ENCODE measurements around the gene STAT2. TPM values are rescaled to one million over a fixed set of nuclear protein-coding genes. Genes with fewer than 3 reads are reported as not detected.
A peak's percentile ranks its signal among the peaks of the same experiment; 100 is the strongest.

The STAT2 gene
- total RNA-seq, 1 donor from 2014 or later, result 257 TPM

DNA sequence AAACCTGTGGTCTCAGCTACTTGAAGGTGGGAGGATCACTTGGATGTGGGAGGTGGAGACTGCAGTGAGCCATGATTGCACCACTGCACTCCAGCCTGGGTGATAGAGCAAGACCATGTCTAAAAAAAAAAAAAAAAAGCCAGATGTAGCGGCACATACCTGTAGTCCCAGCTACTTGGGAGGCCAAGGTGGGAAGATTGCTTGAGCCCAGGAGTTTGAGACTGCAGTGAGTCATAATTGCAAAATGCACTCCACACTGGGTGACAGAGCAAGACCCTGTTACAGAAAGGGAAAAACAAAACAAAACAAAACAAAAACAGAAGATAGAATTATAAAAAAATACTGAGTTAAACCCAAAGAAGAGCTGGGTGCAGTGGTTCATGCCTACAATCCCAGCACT is 31.8 kb upstream of the STAT2 start:
- Histone ChIP-seq H3K4me2 (ENCODE audit: low read length) (no peak overlapping the region), H3K4me1 (ENCODE audit: insufficient read depth, low read length) (no peaks in the 10 kb centered on the region), H2AFZ (ENCODE audit: low read depth, low read length) (no peak overlapping the region), H3K4me3 (ENCODE audit: insufficient read depth, low read depth, low read length) (no peak overlapping the region), H3K9me3 (ENCODE audit: insufficient read depth, low read depth, low read length) (no peaks in the 10 kb centered on the region), H3K27ac (ENCODE audit: low read depth, low read length) (no peak overlapping the region), H3K79me2 (ENCODE audit: insufficient read depth, low read length) (no peaks in the 10 kb centered on the region), H3K36me3 (ENCODE audit: insufficient read depth, low read length) (no peaks in the 10 kb centered on the region), H3K9ac (ENCODE audit: low read length) (no peak overlapping the region), H3K27me3 (ENCODE audit: insufficient read depth, low read length) (no peaks in the 10 kb centered on the region), H4K20me1 (ENCODE audit: insufficient read depth, low read length) (no peaks in the 10 kb centered on the region)
- Mint-ChIP-seq H3K27ac (ENCODE audit: unreplicated experiment) (no peak overlapping the region), H3K9me3 (ENCODE audit: unreplicated experiment) (peaks cover 1% of the 10 kb centered on the region), H3K27me3 (ENCODE audit: low read depth, unreplicated experiment) (peaks cover 4% of the 10 kb centered on the region), H3K4me1 (ENCODE audit: low read depth, unreplicated experiment) (peaks cover 1% of the 10 kb centered on the region), H3K36me3 (ENCODE audit: low read depth, unreplicated experiment) (no peaks in the 10 kb centered on the region), H3K4me3 (ENCODE audit: unreplicated experiment) (no peak overlapping the region)
- no peak for TF ChIP-seq EZH2 (IDR thresholded peaks at IDR 0.05; ENCODE audit: insufficient read depth, low read length)
- TF ChIP-seq, protein P1, sequence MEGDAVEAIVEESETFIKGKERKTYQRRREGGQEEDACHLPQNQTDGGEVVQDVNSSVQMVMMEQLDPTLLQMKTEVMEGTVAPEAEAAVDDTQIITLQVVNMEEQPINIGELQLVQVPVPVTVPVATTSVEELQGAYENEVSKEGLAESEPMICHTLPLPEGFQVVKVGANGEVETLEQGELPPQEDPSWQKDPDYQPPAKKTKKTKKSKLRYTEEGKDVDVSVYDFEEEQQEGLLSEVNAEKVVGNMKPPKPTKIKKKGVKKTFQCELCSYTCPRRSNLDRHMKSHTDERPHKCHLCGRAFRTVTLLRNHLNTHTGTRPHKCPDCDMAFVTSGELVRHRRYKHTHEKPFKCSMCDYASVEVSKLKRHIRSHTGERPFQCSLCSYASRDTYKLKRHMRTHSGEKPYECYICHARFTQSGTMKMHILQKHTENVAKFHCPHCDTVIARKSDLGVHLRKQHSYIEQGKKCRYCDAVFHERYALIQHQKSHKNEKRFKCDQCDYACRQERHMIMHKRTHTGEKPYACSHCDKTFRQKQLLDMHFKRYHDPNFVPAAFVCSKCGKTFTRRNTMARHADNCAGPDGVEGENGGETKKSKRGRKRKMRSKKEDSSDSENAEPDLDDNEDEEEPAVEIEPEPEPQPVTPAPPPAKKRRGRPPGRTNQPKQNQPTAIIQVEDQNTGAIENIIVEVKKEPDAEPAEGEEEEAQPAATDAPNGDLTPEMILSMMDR (IDR thresholded peaks at IDR 0.05; ENCODE audit: insufficient read depth, low read depth, low read length), result no peak
- no peak for FAIRE-seq
- DNase-seq (ENCODE audit: low read depth), result no peak

DNA sequence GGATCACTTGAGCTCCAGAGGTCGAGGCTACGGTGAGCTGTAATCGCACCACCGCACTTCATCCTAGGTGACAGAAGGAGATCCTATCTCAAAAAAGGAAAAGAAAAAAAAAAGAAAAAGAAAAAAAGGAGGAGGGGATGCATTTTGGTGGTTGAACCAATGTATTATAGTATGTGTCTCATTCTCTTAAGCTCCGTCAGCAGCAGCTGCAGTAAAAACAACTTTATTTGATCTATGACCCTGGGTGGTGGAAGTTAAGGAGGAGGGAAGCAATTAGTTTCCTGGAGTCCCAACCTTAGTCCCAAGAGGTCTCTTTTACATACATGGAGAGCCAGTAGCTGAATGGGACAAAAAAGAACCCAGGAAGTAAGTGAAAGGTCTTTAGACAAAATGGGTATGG is 29.5 kb upstream of the STAT2 start:
- Histone ChIP-seq H3K79me2 (ENCODE audit: insufficient read depth, low read length) (no peaks in the 10 kb centered on the region), H3K27me3 (ENCODE audit: insufficient read depth, low read length) (no peaks in the 10 kb centered on the region), H3K9ac (ENCODE audit: low read length) (no peak overlapping the region), H3K4me3 (ENCODE audit: insufficient read depth, low read depth, low read length) (no peak overlapping the region), H4K20me1 (ENCODE audit: insufficient read depth, low read length) (no peaks in the 10 kb centered on the region), H3K4me2 (ENCODE audit: low read length) (no peak overlapping the region), H2AFZ (ENCODE audit: low read depth, low read length) (no peak overlapping the region), H3K36me3 (ENCODE audit: insufficient read depth, low read length) (no peaks in the 10 kb centered on the region), H3K9me3 (ENCODE audit: insufficient read depth, low read depth, low read length) (no peaks in the 10 kb centered on the region), H3K27ac (ENCODE audit: low read depth, low read length) (no peak overlapping the region), H3K4me1 (ENCODE audit: insufficient read depth, low read length) (no peaks in the 10 kb centered on the region)
- Mint-ChIP-seq H3K36me3 (ENCODE audit: low read depth, unreplicated experiment) (no peaks in the 10 kb centered on the region), H3K27ac (ENCODE audit: unreplicated experiment) (no peak overlapping the region), H3K4me3 (ENCODE audit: unreplicated experiment) (no peak overlapping the region), H3K4me1 (ENCODE audit: low read depth, unreplicated experiment) (peaks cover 1% of the 10 kb centered on the region), H3K9me3 (ENCODE audit: unreplicated experiment) (peaks cover 1% of the 10 kb centered on the region), H3K27me3 (ENCODE audit: low read depth, unreplicated experiment) (peaks cover 7% of the 10 kb centered on the region)
- DNase-seq (ENCODE audit: low read depth) (no peak), FAIRE-seq (no peak)
- TF ChIP-seq, protein P1 (IDR thresholded peaks at IDR 0.05; ENCODE audit: insufficient read depth, low read depth, low read length), result no peak
- TF ChIP-seq EZH2 (IDR thresholded peaks at IDR 0.05; ENCODE audit: insufficient read depth, low read length), result no peak

DNA sequence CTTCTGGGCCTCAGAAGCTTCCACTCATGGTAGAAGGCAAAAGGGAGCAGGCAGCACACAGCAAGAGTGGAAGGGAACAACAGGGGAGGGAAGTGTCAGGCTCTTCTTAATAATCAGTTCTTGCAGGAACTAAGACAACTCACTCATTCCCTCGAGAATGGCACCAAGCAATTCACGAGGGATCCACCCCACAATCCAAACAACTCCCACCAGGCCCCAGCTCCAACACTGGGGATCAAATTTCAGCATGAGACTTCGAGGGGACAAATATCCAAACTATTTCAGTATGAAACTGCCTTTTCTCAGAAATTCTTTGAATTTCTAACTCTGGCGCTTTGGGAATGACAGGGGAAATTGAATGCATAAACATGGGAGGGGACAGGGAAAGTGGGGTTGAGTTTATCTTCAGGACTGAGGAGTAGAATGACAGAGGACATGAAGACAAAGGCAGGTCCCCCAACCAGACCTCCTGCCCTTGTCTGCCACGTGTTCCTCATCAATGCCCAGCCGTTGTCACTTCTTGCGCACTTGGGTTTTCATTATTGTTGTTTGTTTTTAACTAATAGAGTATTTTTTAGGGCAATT is 27.3 kb upstream of the STAT2 start:
- H4K20me1 ChIP-seq (ENCODE audit: insufficient read depth, low read length), result no peaks in the 10 kb centered on the region
- Mint-ChIP-seq H3K27me3 (ENCODE audit: low read depth, unreplicated experiment) (peaks cover 21% of the 10 kb centered on the region), H3K9me3 (ENCODE audit: unreplicated experiment) (peaks cover 1% of the 10 kb centered on the region), H3K4me3 (ENCODE audit: unreplicated experiment) (no peak overlapping the region), H3K4me1 (ENCODE audit: low read depth, unreplicated experiment) (peaks cover 1% of the 10 kb centered on the region), H3K36me3 (ENCODE audit: low read depth, unreplicated experiment) (no peaks in the 10 kb centered on the region), H3K27ac (ENCODE audit: unreplicated experiment) (peak overlapping the region; percentile 54)
- no peak for FAIRE-seq
- H3K36me3 ChIP-seq (ENCODE audit: insufficient read depth, low read length), result no peaks in the 10 kb centered on the region
- H3K9ac ChIP-seq (ENCODE audit: low read length), result no peak overlapping the region
- H3K4me3 ChIP-seq (ENCODE audit: insufficient read depth, low read depth, low read length), result no peak overlapping the region
- no peaks in the 10 kb centered on the region for H3K9me3 ChIP-seq (ENCODE audit: insufficient read depth, low read depth, low read length)
- no peaks in the 10 kb centered on the region for H3K79me2 ChIP-seq (ENCODE audit: insufficient read depth, low read length)
- no peak for TF ChIP-seq EZH2 (IDR thresholded peaks at IDR 0.05; ENCODE audit: insufficient read depth, low read length)
- DNase-seq (ENCODE audit: low read depth), result peak; percentile 6
- H2AFZ ChIP-seq (ENCODE audit: low read depth, low read length), result no peak overlapping the region
- no peaks in the 10 kb centered on the region for H3K27me3 ChIP-seq (ENCODE audit: insufficient read depth, low read length)
- peak overlapping the region; percentile 17 for H3K4me2 ChIP-seq (ENCODE audit: low read length)
- H3K4me1 ChIP-seq (ENCODE audit: insufficient read depth, low read length), result no peaks in the 10 kb centered on the region
- H3K27ac ChIP-seq (ENCODE audit: low read depth, low read length), result no peak overlapping the region

Data from astrocyte (in vitro differentiated cells and primary cell).